OCI-LY7 (cell line): ENCODE data around the gene ADCK2. TPM values are rescaled to one million over a fixed set of nuclear protein-coding genes. Genes with fewer than 3 reads are reported as not detected.

ENCODE experiments used
- BruUV-seq: library from RNA; stranded (reverse); fragments of 400-500 nt; replicated peaks from 2 replicates; lab custom pipeline; 2021; lab: Mats Ljungman, UMichigan
- CTCF ChIA-PET: fragments of 300-600 bp; sonication (Branson Sonifier 250); formaldehyde crosslinking; loops from one replicate; lab custom pipeline; 2022; ENCODE audit warnings: antibody characterized with exemption; ENCODE audit not compliant: unreplicated experiment; lab: Charles Lee
- POLR2A ChIA-PET: fragments of 300-600 bp; sonication (Branson Sonifier 250); formaldehyde crosslinking; loops from one replicate; lab custom pipeline; 2022; ENCODE audit warnings: antibody characterized with exemption; lab: Charles Lee
- DNase-seq: peaks from one replicate; pipeline ENCODE4 v3.0.0-alpha.2; 2015; ENCODE audit warnings: low spot score
- H2AFZ ChIP-seq: fragments of 200-600 bp; sonication (generic), shearing (Covaris generic); 2 replicates; pipeline ENCODE4 v1.6.1; 2014; ENCODE audit warnings: mild to moderate bottlenecking, antibody characterized with exemption, low read length, moderate library complexity
- H3K27ac ChIP-seq: fragments of 200-600 bp; sonication (generic); 2 replicates; pipeline ENCODE4 v1.5.1; 2014; ENCODE audit warnings: mixed run types, low read depth, mild to moderate bottlenecking, moderate library complexity, low read length, inconsistent platforms; ENCODE audit not compliant: poor library complexity, severe bottlenecking
- H3K36me3 ChIP-seq: fragments of 200-600 bp; sonication (generic); 2 replicates; pipeline ENCODE4 v1.6.1; 2014; ENCODE audit warnings: mild to moderate bottlenecking, antibody characterized with exemption, low read length, moderate library complexity, mixed read lengths; ENCODE audit not compliant: insufficient read depth
- H3K4me1 ChIP-seq: fragments of 200-600 bp; sonication (generic); 2 replicates; pipeline ENCODE4 v1.5.1; 2014; ENCODE audit warnings: mild to moderate bottlenecking, low read length; ENCODE audit not compliant: insufficient read depth, poor library complexity, severe bottlenecking
- H3K4me2 ChIP-seq: fragments of 200-600 bp; sonication (generic); 2 replicates; pipeline ENCODE4 v1.6.1; 2014; ENCODE audit warnings: mild to moderate bottlenecking, low read length
- H3K4me3 ChIP-seq: fragments of 200-600 bp; sonication (generic); 2 replicates; pipeline ENCODE4 v1.5.1; 2014; ENCODE audit warnings: mild to moderate bottlenecking, low read depth, low read length; ENCODE audit not compliant: poor library complexity, severe bottlenecking
- H3K79me2 ChIP-seq: fragments of 200-600 bp; sonication (generic); 2 replicates; pipeline ENCODE4 v1.6.1; 2016; ENCODE audit warnings: low read depth, mild to moderate bottlenecking, low read length, moderate library complexity, mixed read lengths; ENCODE audit not compliant: insufficient read depth
- H3K9me2 ChIP-seq: fragments of 200-600 bp; sonication (generic); 2 replicates; pipeline ENCODE4 v1.6.1; 2016; ENCODE audit warnings: mild to moderate bottlenecking, low read length, mixed read lengths; ENCODE audit not compliant: insufficient read depth
- H3K9me3 ChIP-seq: fragments of 200-600 bp; sonication (generic); 2 replicates; pipeline ENCODE4 v1.6.1; 2014; ENCODE audit warnings: mild to moderate bottlenecking, mixed run types, low read length, mixed read lengths
- H4K20me1 ChIP-seq: fragments of 200-600 bp; sonication (generic); 2 replicates; pipeline ENCODE4 v1.6.1; 2014; ENCODE audit warnings: mild to moderate bottlenecking, antibody characterized with exemption, low read length, moderate library complexity, mixed read lengths; ENCODE audit not compliant: insufficient read depth
- CTCF ChIP-seq: fragments of 200-600 bp; sonication (generic); conservative IDR thresholded peaks from 2 replicates; pipeline ENCODE4 v1.5.1; 2014; ENCODE audit warnings: mild to moderate bottlenecking, antibody characterized with exemption, low read length, moderate library complexity, mixed read lengths
- EZH2phosphoT487 ChIP-seq: fragments of 200-600 bp; sonication (generic); IDR thresholded peaks from 2 replicates; pipeline ENCODE4 v1.6.1; 2018; ENCODE audit warnings: low read depth, borderline replicate concordance, mild to moderate bottlenecking, mixed run types, antibody characterized with exemption, low read length, moderate library complexity, mixed read lengths
- intact Hi-C: fragments of 100-400 bp; cut with micrococcal nuclease; formaldehyde crosslinking; loops from one replicate; pipeline ENCODE4 v1.10.0; 2022; ENCODE audit not compliant: unreplicated experiment
- total RNA-seq, 2 experiments: library from RNA; depleted of rRNA in 1 of 2; stranded (reverse); fragments of >200 nt in 1 of 2; shearing (Covaris generic) in 1 of 2; gene quantifications; 2 replicates each; pipeline ENCODE4 v1.2.3, GENCODE V29; 2014 to 2022

ADCK2 gene
- total RNA-seq, 2 experiments from 2014 or later, result 45.8 to 60.2 TPM

GRCh38 chr7:140722254-140722653, 49.5 kb downstream of the ADCK2 start:
- DNase-seq, result no peak
- ChIA-PET CTCF (no interaction called here), POLR2A (interaction anchor here (1.1 kb wide), 1 partner anchor 19 kb away, joined by 4 read pairs; no protein-coding TSS in a partner anchor)
- Histone ChIP-seq H4K20me1 (no peaks in the 10 kb centered on the region), H3K9me3 (no peaks in the 10 kb centered on the region), H3K9me2 (no peaks in the 10 kb centered on the region), H3K79me2 (no peaks in the 10 kb centered on the region), H2AFZ (no peak overlapping the region), H3K36me3 (no peaks in the 10 kb centered on the region), H3K27ac (no peak overlapping the region), H3K4me1 (peaks cover 14% of the 10 kb centered on the region), H3K4me3 (no peak overlapping the region), H3K4me2 (no peak overlapping the region)
- no TSS peak for BruUV-seq
- no peak for TF ChIP-seq EZH2phosphoT487
- no peak for TF ChIP-seq CTCF
- intact Hi-C loops, result loop anchor here (10.0 kb wide), 2 partner anchors 293 to 813 kb away; partner anchors contain the start of gene MRPS33

- ChIA-PET POLR2A (interaction anchor here (1.1 kb wide), 1 partner anchor 20 kb away, joined by 4 read pairs; no protein-coding TSS in a partner anchor), CTCF (no interaction called here)
- Histone ChIP-seq H4K20me1 (no peaks in the 10 kb centered on the region), H3K9me3 (no peaks in the 10 kb centered on the region), H3K36me3 (no peaks in the 10 kb centered on the region), H2AFZ (no peak overlapping the region), H3K4me1 (peaks cover 9% of the 10 kb centered on the region), H3K4me2 (no peak overlapping the region), H3K27ac (no peak overlapping the region), H3K79me2 (no peaks in the 10 kb centered on the region), H3K4me3 (no peak overlapping the region), H3K9me2 (no peaks in the 10 kb centered on the region)
- intact Hi-C loops, result loop anchor here (10.0 kb wide), 2 partner anchors 292 to 812 kb away; partner anchors contain the start of gene MRPS33
- TF ChIP-seq CTCF (no peak), EZH2phosphoT487 (no peak)
- no TSS peak for BruUV-seq
- no peak for DNase-seq
Measured at GRCh38 chr7:140723006-140723405, 50.3 kb downstream of the ADCK2 start.

GRCh38 chr7:140723574-140723973, 50.8 kb downstream of the ADCK2 start:
- ChIA-PET CTCF (no interaction called here), POLR2A (interaction anchor here (1.1 kb wide), 1 partner anchor 20 kb away, joined by 4 read pairs; no protein-coding TSS in a partner anchor)
- Histone ChIP-seq H3K9me2 (no peaks in the 10 kb centered on the region), H3K9me3 (no peaks in the 10 kb centered on the region), H4K20me1 (no peaks in the 10 kb centered on the region), H3K79me2 (no peaks in the 10 kb centered on the region), H3K4me1 (peaks cover 9% of the 10 kb centered on the region), H3K36me3 (no peaks in the 10 kb centered on the region), H3K27ac (no peak overlapping the region), H3K4me3 (no peak overlapping the region), H3K4me2 (no peak overlapping the region), H2AFZ (no peak overlapping the region)
- intact Hi-C loops, result loop anchor here (10.0 kb wide), 2 partner anchors 291 to 811 kb away; partner anchors contain the start of gene MRPS33
- no TSS peak for BruUV-seq
- TF ChIP-seq CTCF, result no peak
- TF ChIP-seq EZH2phosphoT487, result no peak
- no peak for DNase-seq
